Endothelial cell of umbilical vein (primary cell): ENCODE results near the gene MUC3A. TPM values are rescaled to one million over a fixed set of nuclear protein-coding genes. Genes with fewer than 3 reads are reported as not detected.
"Not testable (repeated sequence)": the region's sequence is repeated elsewhere in the genome, so short reads cannot be mapped to it uniquely, and the experiment has no call there.

ENCODE experiments used
- BruUV-seq: library from RNA; stranded (reverse); fragments of 400-500 nt; replicated peaks from 2 replicates; lab custom pipeline; 2021; lab: Mats Ljungman, UMichigan
- CTCF ChIA-PET: fragments of 300-600, 350-600 bp; sonication (Branson Sonifier 250); formaldehyde crosslinking; loops from one replicate; lab custom pipeline; 2021; ENCODE audit warnings: antibody characterized with exemption, inconsistent platforms; lab: Charles Lee
- POLR2A ChIA-PET: fragments of 300-600, 350-600 bp; sonication (Branson Sonifier 250); formaldehyde crosslinking; loops from one replicate; lab custom pipeline; 2021; ENCODE audit warnings: antibody characterized with exemption, inconsistent platforms; lab: Charles Lee
- DNase-seq: peaks from one replicate; pipeline ENCODE4 v3.0.0-alpha.2; 2011; ENCODE audit warnings: low read depth, low spot score
- FAIRE-seq: peaks from 2 replicates; lab custom pipeline; 2011; peaks lifted over from hg19 to GRCh38; lab: Jason Lieb, UNC
- H2AFZ ChIP-seq: 2 replicates; pipeline ENCODE4 v1.6.0; 2012; ENCODE audit warnings: low read depth, low read length, control low read depth, inconsistent platforms
- H3K27ac ChIP-seq: 2 replicates; pipeline ENCODE4 v1.5.1; 2011; ENCODE audit warnings: low read depth, mild to moderate bottlenecking, control low read depth, low read length, moderate library complexity; ENCODE audit not compliant: insufficient read depth
- H3K27me3 ChIP-seq, 2 experiments: 2 replicates each; pipeline versions ENCODE4 v1.6.0 to v1.6.1; 2011; ENCODE audit warnings: low read length in 2 of 2, mixed read lengths in 1 of 2; ENCODE audit not compliant: control insufficient read depth in 2 of 2, insufficient read depth in 2 of 2
- H3K36me3 ChIP-seq, 2 experiments: 2 replicates in 1 of 2; 3 replicates in 1 of 2; pipeline ENCODE4 v1.5.1; 2011; ENCODE audit warnings: low read length in 2 of 2, mild to moderate bottlenecking in 1 of 2, moderate library complexity in 1 of 2; ENCODE audit not compliant: control insufficient read depth in 2 of 2, insufficient read depth in 2 of 2; ENCODE audit errors: extremely low read depth in 1 of 2
- H3K4me1 ChIP-seq: 3 replicates; pipeline ENCODE4 v1.5.1; 2011; ENCODE audit warnings: mild to moderate bottlenecking, low read length; ENCODE audit not compliant: control insufficient read depth, insufficient read depth; ENCODE audit errors: extremely low read depth
- H3K4me2 ChIP-seq: 2 replicates; pipeline ENCODE4 v1.6.1; 2011; ENCODE audit warnings: low read length, control low read depth, mixed read lengths; ENCODE audit not compliant: insufficient read depth
- H3K4me3 ChIP-seq, 3 experiments: fragments of 200-600 bp in 1 of 3; sonication (generic), shearing (Covaris generic) in 1 of 3; replicated peaks in 1 of 3; 2 replicates each; pipeline ENCODE4 v1.5.1; 2011 to 2016; ENCODE audit warnings: control low read depth in 3 of 3, low read length in 3 of 3, mild to moderate bottlenecking in 2 of 3, inconsistent platforms in 1 of 3, low read depth in 1 of 3, moderate library complexity in 1 of 3; ENCODE audit not compliant: insufficient read depth in 1 of 3
- H3K79me2 ChIP-seq: 2 replicates; pipeline ENCODE4 v1.6.0; 2012; ENCODE audit warnings: low read length, inconsistent platforms; ENCODE audit not compliant: control insufficient read depth, insufficient read depth
- H3K9ac ChIP-seq: replicated peaks from 2 replicates; pipeline ENCODE3; 2011; ENCODE audit warnings: low read length, control low read depth; ENCODE audit not compliant: insufficient read depth; ENCODE audit errors: extremely low read depth
- H3K9me1 ChIP-seq: replicated peaks from 3 replicates; pipeline ENCODE4 v1.6.0; 2011; ENCODE audit warnings: mild to moderate bottlenecking, low read length; ENCODE audit not compliant: control insufficient read depth, insufficient read depth; ENCODE audit errors: extremely low read depth
- H3K9me3 ChIP-seq: replicated peaks from 2 replicates; pipeline ENCODE4 v1.5.1; 2012; ENCODE audit warnings: low read length, inconsistent platforms; ENCODE audit not compliant: control insufficient read depth, insufficient read depth
- H4K20me1 ChIP-seq: replicated peaks from 2 replicates; pipeline ENCODE3; 2011; ENCODE audit warnings: mild to moderate bottlenecking, low read length; ENCODE audit not compliant: control insufficient read depth, insufficient read depth; ENCODE audit errors: extremely low read depth
- EZH2 ChIP-seq: IDR thresholded peaks from 2 replicates; pipeline ENCODE4 v1.6.1; 2012; ENCODE audit warnings: borderline replicate concordance, low read depth, mild to moderate bottlenecking, moderate library complexity, low read length, inconsistent platforms; ENCODE audit not compliant: severe bottlenecking
- FOS ChIP-seq: IDR thresholded peaks from 2 replicates; pipeline ENCODE4 v1.6.1; 2011; ENCODE audit warnings: mild to moderate bottlenecking, low read length, moderate library complexity, borderline replicate concordance; ENCODE audit not compliant: insufficient read depth
- GATA2 ChIP-seq: IDR thresholded peaks from 2 replicates; pipeline ENCODE4 v1.7.0; 2011; ENCODE audit warnings: low read depth, mild to moderate bottlenecking, moderate library complexity, mixed read lengths, low read length; ENCODE audit not compliant: insufficient read length, insufficient read depth
- JUN ChIP-seq: IDR thresholded peaks from 2 replicates; pipeline ENCODE4 v1.6.1; 2011; ENCODE audit warnings: borderline replicate concordance, low read depth; ENCODE audit not compliant: insufficient read length, insufficient read depth
- MAX ChIP-seq: IDR thresholded peaks from 2 replicates; pipeline ENCODE4 v1.6.1; 2011; ENCODE audit not compliant: insufficient read depth, insufficient read length
- MYC ChIP-seq: IDR thresholded peaks from one replicate; pipeline ENCODE4 v1.6.1; 2011; ENCODE audit warnings: mild to moderate bottlenecking, low read depth, low read length
- POLR2A ChIP-seq: IDR thresholded peaks from 2 replicates; pipeline ENCODE4 v1.6.1; 2012; ENCODE audit warnings: low read depth, mild to moderate bottlenecking, control low read depth, low read length
- POLR2AphosphoS5 ChIP-seq: IDR thresholded peaks from 2 replicates; pipeline ENCODE4 v1.6.1; 2012; ENCODE audit warnings: low read depth, mild to moderate bottlenecking, control low read depth, low read length, moderate library complexity; ENCODE audit not compliant: insufficient read depth
- dilution Hi-C: fragments of 300-500 bp; cut with MboI; formaldehyde crosslinking; loops from one replicate; pipeline ENCODE4 v1.15.0; 2019; ENCODE audit warnings: low sequenced_read_pairs; ENCODE audit not compliant: extremely low pct_ligation_motif_present
- intact Hi-C: fragments of 100-400 bp; cut with micrococcal nuclease; formaldehyde crosslinking; loops from one replicate; pipeline ENCODE4 v1.10.0; 2022
- polyA plus RNA-seq, 4 experiments: library from polyadenylated mRNA; depleted of rRNA in 3 of 4; stranded (reverse) in 3 of 4; unstranded in 1 of 4; fragments of >200 nt; gene quantifications; 2 replicates each; pipeline versions ENCODE4 v1.2.1 to v1.2.3, GENCODE V29; 2011 to 2012; ENCODE audit warnings: missing spikeins in 1 of 4
- total RNA-seq: library from RNA; stranded (reverse); gene quantifications from 2 replicates; pipeline ENCODE4 v1.2.3, GENCODE V29; 2021
- TF ChIP-seq, protein P1 (sequence below), 2 donors: IDR thresholded peaks; 1 replicate in 1 of 2; 2 replicates in 1 of 2; pipeline ENCODE4 v1.5.1; 2011; ENCODE audit warnings: low read length in 2 of 2, mild to moderate bottlenecking in 2 of 2, moderate library complexity in 2 of 2, control low read depth in 1 of 2, inconsistent platforms in 1 of 2, low read depth in 1 of 2; ENCODE audit not compliant: insufficient read depth in 1 of 2; ENCODE audit errors: extremely low read depth in 1 of 2

The MUC3A gene
- total and polyA plus RNA-seq, 2 donors (not counting 3 experiments of a cell fraction or from before 2014, with no cell fraction given) = not detected

- BruUV-seq = no TSS peak
- TF ChIP-seq FOS (no peak), MAX (no peak), MYC (no peak), POLR2AphosphoS5 (no peak), GATA2 (no peak), POLR2A (no peak), EZH2 (no peak), JUN (no peak)
- TF ChIP-seq, protein P1, sequence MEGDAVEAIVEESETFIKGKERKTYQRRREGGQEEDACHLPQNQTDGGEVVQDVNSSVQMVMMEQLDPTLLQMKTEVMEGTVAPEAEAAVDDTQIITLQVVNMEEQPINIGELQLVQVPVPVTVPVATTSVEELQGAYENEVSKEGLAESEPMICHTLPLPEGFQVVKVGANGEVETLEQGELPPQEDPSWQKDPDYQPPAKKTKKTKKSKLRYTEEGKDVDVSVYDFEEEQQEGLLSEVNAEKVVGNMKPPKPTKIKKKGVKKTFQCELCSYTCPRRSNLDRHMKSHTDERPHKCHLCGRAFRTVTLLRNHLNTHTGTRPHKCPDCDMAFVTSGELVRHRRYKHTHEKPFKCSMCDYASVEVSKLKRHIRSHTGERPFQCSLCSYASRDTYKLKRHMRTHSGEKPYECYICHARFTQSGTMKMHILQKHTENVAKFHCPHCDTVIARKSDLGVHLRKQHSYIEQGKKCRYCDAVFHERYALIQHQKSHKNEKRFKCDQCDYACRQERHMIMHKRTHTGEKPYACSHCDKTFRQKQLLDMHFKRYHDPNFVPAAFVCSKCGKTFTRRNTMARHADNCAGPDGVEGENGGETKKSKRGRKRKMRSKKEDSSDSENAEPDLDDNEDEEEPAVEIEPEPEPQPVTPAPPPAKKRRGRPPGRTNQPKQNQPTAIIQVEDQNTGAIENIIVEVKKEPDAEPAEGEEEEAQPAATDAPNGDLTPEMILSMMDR (IDR thresholded peaks at IDR 0.05; ENCODE audit: extremely low read depth in 1 of 2, insufficient read depth in 1 of 2, low read depth in 1 of 2, low read length in 2 of 2) = no peak
- Histone ChIP-seq H3K9me3 (no peaks in the 10 kb centered on the region), H3K9ac (no peak overlapping the region), H3K27ac (no peak overlapping the region), H2AFZ (no peak overlapping the region), H3K27me3 (peaks cover 0 to 1% of the 10 kb centered on the region in 2 experiments), H4K20me1 (no peaks in the 10 kb centered on the region), H3K9me1 (no peaks in the 10 kb centered on the region), H3K4me2 (no peak overlapping the region), H3K4me1 (no peaks in the 10 kb centered on the region), H3K4me3 (no peak overlapping the region), H3K36me3 (no peaks in the 10 kb centered on the region), H3K79me2 (no peaks in the 10 kb centered on the region)
- POLR2A ChIA-PET = no interaction called here
- CTCF ChIA-PET = no interaction called here
- no peak for DNase-seq
- dilution Hi-C loops (no loop called here), intact Hi-C loops (no loop called here)
- FAIRE-seq = no peak
Measured at GRCh38 chr7:100983451-100984187, 34.3 kb downstream of the MUC3A start.

DNA sequence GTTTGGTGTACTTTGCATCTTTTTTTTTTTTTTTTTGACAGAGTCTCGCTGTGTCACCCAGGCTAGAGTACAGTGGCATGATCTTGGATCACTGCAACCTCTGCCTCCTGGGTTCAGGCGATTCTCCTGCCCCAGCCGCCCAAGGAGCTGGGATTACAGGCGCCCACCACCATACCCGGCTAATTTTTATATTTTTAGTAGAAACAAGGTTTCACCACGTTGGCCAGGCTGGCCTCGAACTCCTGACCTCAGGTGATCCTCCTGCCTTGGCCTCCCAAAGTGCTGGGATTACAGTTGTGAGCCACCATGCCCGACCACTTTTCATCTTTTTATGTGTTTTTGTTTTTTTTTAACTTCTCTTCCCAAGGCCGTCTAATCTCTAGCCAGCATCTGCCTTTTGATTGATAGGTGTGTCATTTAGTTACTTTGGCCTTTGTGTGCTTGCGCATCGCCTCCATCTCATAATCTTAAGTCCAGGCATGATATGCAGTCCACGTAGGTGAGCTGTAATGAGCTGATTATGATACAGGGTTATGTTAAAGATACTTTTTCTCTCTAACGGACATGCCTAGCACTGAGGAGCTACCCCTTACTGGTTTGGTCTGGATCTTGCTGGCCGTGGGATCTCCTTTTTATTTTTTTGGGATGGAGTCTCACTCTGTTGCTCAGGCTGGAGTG is 35.0 kb downstream of the MUC3A start:
- H3K9me3 ChIP-seq, H3K27ac ChIP-seq, dilution Hi-C loops, BruUV-seq, H3K36me3 ChIP-seq, H3K4me1 ChIP-seq, H4K20me1 ChIP-seq, H3K9me1 ChIP-seq, H3K9ac ChIP-seq, intact Hi-C loops, H3K27me3 ChIP-seq, H2AFZ ChIP-seq, DNase-seq, H3K79me2 ChIP-seq, POLR2A ChIA-PET, FAIRE-seq, H3K4me3 ChIP-seq, H3K4me2 ChIP-seq: not testable (repeated sequence)
- CTCF ChIA-PET = interaction anchor here (1.7 kb wide), 1 partner anchor 18 kb away, joined by 6 read pairs; no protein-coding TSS in a partner anchor
